ENCODE measurements around the gene TEX48.

TEX48 gene

DNA sequence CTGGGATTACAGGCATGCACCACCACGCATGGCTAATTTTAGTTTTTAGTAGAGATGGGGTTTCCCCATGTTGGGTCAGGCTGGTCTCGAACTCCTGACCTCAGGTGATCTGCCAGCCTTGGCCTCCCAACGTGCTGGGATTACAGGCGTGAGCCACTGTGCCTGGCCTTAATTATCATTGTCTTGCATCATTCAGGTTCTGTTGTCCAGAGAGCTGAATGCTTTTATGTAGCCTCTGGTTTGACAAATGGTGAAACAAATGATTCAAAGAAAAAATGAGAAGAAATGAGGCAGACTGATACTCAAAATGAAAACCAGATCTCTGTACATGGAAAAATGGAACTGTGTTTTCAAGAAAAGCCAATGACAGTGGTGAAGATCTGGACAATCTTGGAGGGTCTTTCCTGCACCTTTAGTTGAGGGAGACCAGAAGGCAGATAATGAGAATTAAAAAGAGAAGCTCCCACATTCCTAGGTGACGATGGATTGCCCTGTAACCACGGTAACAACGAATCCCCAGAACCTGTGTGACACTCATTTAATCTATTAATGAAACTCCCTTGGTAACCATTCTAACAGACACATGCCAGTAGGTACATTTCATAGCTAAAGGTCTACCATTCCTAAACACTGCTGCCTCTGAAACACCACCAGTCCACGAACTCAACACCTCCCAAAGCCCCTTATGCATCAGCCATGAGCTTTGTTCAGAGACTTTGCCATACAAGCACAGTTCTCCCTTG is 1.6 kb downstream of the TEX48 start:
- WGBS (ENCODE audit: extremely low coverage, insufficient coverage, insufficient read length), result no CpG with 5 or more reads among the region's 8 CpGs
- H3K4me1 ChIP-seq (ENCODE audit: control insufficient read depth in 1 of 2, insufficient read depth in 2 of 2, low read length in 2 of 2), result peaks cover 5 to 7% of the 10 kb centered on the region in 2 experiments
- peak overlapping the region; percentile 42 for H4K91ac ChIP-seq (ENCODE audit: low read depth, low read length)

DNA sequence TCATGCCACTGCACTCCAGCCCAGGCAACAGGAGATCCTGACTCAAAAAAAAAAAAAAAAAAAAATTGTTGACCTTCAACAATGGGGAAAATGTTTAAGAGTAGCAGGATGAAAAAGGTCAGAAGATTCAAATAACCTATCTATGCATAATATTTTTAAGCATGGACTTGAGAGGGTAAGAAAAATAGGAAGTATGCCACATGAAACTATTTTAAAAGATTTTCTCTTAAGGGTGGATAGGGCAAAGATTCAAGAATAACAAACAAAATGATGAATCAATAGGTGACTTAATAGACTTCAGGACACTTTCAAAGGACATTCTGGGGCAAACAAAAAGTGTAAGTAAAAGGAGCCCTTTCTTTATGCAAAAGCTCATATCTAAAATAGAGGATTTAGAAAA is 3.2 kb downstream of the TEX48 start:
- no peak overlapping the region for H2BK120ac ChIP-seq (ENCODE audit: insufficient read depth, low read length, poor library complexity)
- H4K12ac ChIP-seq (ENCODE audit: low read depth, low read length), result no peak overlapping the region
- H3K23ac ChIP-seq (ENCODE audit: low read length), result no peak overlapping the region
- no peak for DNase-seq
- no peak overlapping the region for H3K4ac ChIP-seq (ENCODE audit: low read depth, low read length)
- no peak overlapping the region for H3K18ac ChIP-seq (ENCODE audit: low read length)
- no peak overlapping the region for H3K4me3 ChIP-seq (ENCODE audit: low read depth, low read length)
- H3K36me3 ChIP-seq (ENCODE audit: control insufficient read depth in 1 of 2, insufficient read depth in 2 of 2, low read length in 2 of 2), result peaks cover 0 to 1% of the 10 kb centered on the region in 2 experiments
- H3K9ac ChIP-seq (ENCODE audit: low read length), result no peak overlapping the region
- H3K9me3 ChIP-seq (ENCODE audit: insufficient read depth, low read depth, low read length), result no peaks in the 10 kb centered on the region
- no peaks in the 10 kb centered on the region for H3K79me2 ChIP-seq (ENCODE audit: control insufficient read depth, insufficient read depth, low read length, poor library complexity)
- no peak overlapping the region for H4K8ac ChIP-seq (ENCODE audit: low read depth, low read length)
- H3K27ac ChIP-seq (ENCODE audit: low read depth, low read length), result peak overlapping the region; percentile 97
- H3K14ac ChIP-seq (ENCODE audit: low read length), result no peak overlapping the region
- H2AFZ ChIP-seq (ENCODE audit: insufficient read depth, low read length, poor library complexity), result no peak overlapping the region
- H3K4me1 ChIP-seq (ENCODE audit: control insufficient read depth in 1 of 2, insufficient read depth in 2 of 2, low read length in 2 of 2), result peaks cover 5 to 7% of the 10 kb centered on the region in 2 experiments
- H4K91ac ChIP-seq (ENCODE audit: low read depth, low read length), result peak overlapping the region; percentile 85
- no peak overlapping the region for H3K4me2 ChIP-seq (ENCODE audit: low read length)
- H3K79me1 ChIP-seq (ENCODE audit: low read length), result peaks cover 6% of the 10 kb centered on the region
- peak overlapping the region; percentile 71 for H2BK5ac ChIP-seq (ENCODE audit: low read depth, low read length, poor library complexity)
- H3K27me3 ChIP-seq (ENCODE audit: insufficient read depth, low read length), result no peaks in the 10 kb centered on the region
- peak overlapping the region; percentile 84 for H2AK5ac ChIP-seq (ENCODE audit: low read length)
- no peak overlapping the region for H2BK12ac ChIP-seq (ENCODE audit: low read length)

More for the DNA sequence above, 1.6 kb downstream of the TEX48 start:
- no peak for DNase-seq
- H3K4me3 ChIP-seq (ENCODE audit: low read depth, low read length), result no peak overlapping the region
- no peak overlapping the region for H3K18ac ChIP-seq (ENCODE audit: low read length)
- H4K8ac ChIP-seq (ENCODE audit: low read depth, low read length), result no peak overlapping the region
- no peak overlapping the region for H3K14ac ChIP-seq (ENCODE audit: low read length)
- H2BK12ac ChIP-seq (ENCODE audit: low read length), result peak overlapping the region; percentile 77
- H2BK120ac ChIP-seq (ENCODE audit: insufficient read depth, low read length, poor library complexity), result peak overlapping the region; percentile 38
- H3K9ac ChIP-seq (ENCODE audit: low read length), result no peak overlapping the region
- H3K79me1 ChIP-seq (ENCODE audit: low read length), result peaks cover 6% of the 10 kb centered on the region
- no peak overlapping the region for H3K4ac ChIP-seq (ENCODE audit: low read depth, low read length)
- H3K36me3 ChIP-seq (ENCODE audit: control insufficient read depth in 1 of 2, insufficient read depth in 2 of 2, low read length in 2 of 2), result peaks cover 0 to 1% of the 10 kb centered on the region in 2 experiments
- H2AFZ ChIP-seq (ENCODE audit: insufficient read depth, low read length, poor library complexity), result no peak overlapping the region
- no peak overlapping the region for H2BK5ac ChIP-seq (ENCODE audit: low read depth, low read length, poor library complexity)
- no peak overlapping the region for H3K23ac ChIP-seq (ENCODE audit: low read length)
- H3K27me3 ChIP-seq (ENCODE audit: insufficient read depth, low read length), result no peaks in the 10 kb centered on the region
- no peak overlapping the region for H3K27ac ChIP-seq (ENCODE audit: low read depth, low read length)
- H2AK5ac ChIP-seq (ENCODE audit: low read length), result peak overlapping the region; percentile 35
- no peaks in the 10 kb centered on the region for H3K79me2 ChIP-seq (ENCODE audit: control insufficient read depth, insufficient read depth, low read length, poor library complexity)
- H4K12ac ChIP-seq (ENCODE audit: low read depth, low read length), result no peak overlapping the region
- H3K9me3 ChIP-seq (ENCODE audit: insufficient read depth, low read depth, low read length), result no peaks in the 10 kb centered on the region
- H3K4me2 ChIP-seq (ENCODE audit: low read length), result no peak overlapping the region

GRCh38 chr9:114678130-114678529 is 3.9 kb downstream of the TEX48 start:
- Histone ChIP-seq H3K4me2 (ENCODE audit: low read length) (no peak overlapping the region), H2BK120ac (ENCODE audit: insufficient read depth, low read length, poor library complexity) (peak overlapping the region; percentile 82), H3K4ac (ENCODE audit: low read depth, low read length) (peak overlapping the region; percentile 47), H3K27me3 (ENCODE audit: insufficient read depth, low read length) (no peaks in the 10 kb centered on the region), H3K4me3 (ENCODE audit: low read depth, low read length) (no peak overlapping the region), H3K79me2 (ENCODE audit: control insufficient read depth, insufficient read depth, low read length, poor library complexity) (no peaks in the 10 kb centered on the region), H2BK12ac (ENCODE audit: low read length) (peak overlapping the region; percentile 97), H2BK5ac (ENCODE audit: low read depth, low read length, poor library complexity) (peak overlapping the region; percentile 71), H3K27ac (ENCODE audit: low read depth, low read length) (peak overlapping the region; percentile 97), H2AFZ (ENCODE audit: insufficient read depth, low read length, poor library complexity) (no peak overlapping the region), H4K8ac (ENCODE audit: low read depth, low read length) (no peak overlapping the region), H4K12ac (ENCODE audit: low read depth, low read length) (no peak overlapping the region), H3K36me3 (ENCODE audit: control insufficient read depth in 1 of 2, insufficient read depth in 2 of 2, low read length in 2 of 2) (peaks cover 0 to 1% of the 10 kb centered on the region in 2 experiments), H3K9me3 (ENCODE audit: insufficient read depth, low read depth, low read length) (no peaks in the 10 kb centered on the region), H3K9ac (ENCODE audit: low read length) (no peak overlapping the region), H3K79me1 (ENCODE audit: low read length) (peaks cover 6% of the 10 kb centered on the region), H3K23ac (ENCODE audit: low read length) (no peak overlapping the region), H2AK5ac (ENCODE audit: low read length) (peak overlapping the region; percentile 84), H3K4me1 (ENCODE audit: control insufficient read depth in 1 of 2, insufficient read depth in 2 of 2, low read length in 2 of 2) (peaks cover 5 to 7% of the 10 kb centered on the region in 2 experiments), H3K18ac (ENCODE audit: low read length) (no peak overlapping the region), H4K91ac (ENCODE audit: low read depth, low read length) (peak overlapping the region; percentile 85), H3K14ac (ENCODE audit: low read length) (peak overlapping the region; percentile 64)
- DNase-seq, result no peak
- WGBS (ENCODE audit: extremely low coverage, insufficient coverage, insufficient read length), result no CpG with 5 or more reads among the region's 3 CpGs

DNA sequence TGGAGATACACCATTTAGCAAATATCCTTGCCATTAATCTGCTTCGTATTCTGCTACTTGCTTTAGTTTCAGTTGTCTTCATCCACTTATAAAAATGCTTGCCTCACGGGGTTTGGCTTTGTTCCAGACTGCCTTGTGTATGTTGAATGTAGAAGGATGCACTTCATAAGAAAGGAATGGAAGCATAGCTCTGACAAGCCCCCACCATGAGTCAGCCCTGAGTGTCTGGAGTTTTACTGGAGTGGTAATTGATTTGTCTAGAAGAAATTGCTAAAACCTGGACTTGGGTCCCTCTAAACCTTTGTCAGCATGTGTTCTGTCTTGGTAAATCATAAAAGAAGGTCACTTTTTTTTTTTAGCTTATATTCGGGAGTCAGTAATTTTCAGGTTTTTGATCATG is 4.6 kb downstream of the TEX48 start:
- peaks cover 6% of the 10 kb centered on the region for H3K79me1 ChIP-seq (ENCODE audit: low read length)
- no CpG with 5 or more reads among the region's 3 CpGs for WGBS (ENCODE audit: extremely low coverage, insufficient coverage, insufficient read length)
- no peak overlapping the region for H3K4me2 ChIP-seq (ENCODE audit: low read length)
- H2AFZ ChIP-seq (ENCODE audit: insufficient read depth, low read length, poor library complexity), result no peak overlapping the region
- DNase-seq, result peak; percentile 84 to 89
- peak overlapping the region; percentile 65 for H2BK5ac ChIP-seq (ENCODE audit: low read depth, low read length, poor library complexity)
- H3K4me1 ChIP-seq (ENCODE audit: control insufficient read depth in 1 of 2, insufficient read depth in 2 of 2, low read length in 2 of 2), result peaks cover 5 to 7% of the 10 kb centered on the region in 2 experiments
- H3K79me2 ChIP-seq (ENCODE audit: control insufficient read depth, insufficient read depth, low read length, poor library complexity), result no peaks in the 10 kb centered on the region
- H3K23ac ChIP-seq (ENCODE audit: low read length), result no peak overlapping the region
- H3K27ac ChIP-seq (ENCODE audit: low read depth, low read length), result peak overlapping the region; percentile 97
- no peak overlapping the region for H2BK120ac ChIP-seq (ENCODE audit: insufficient read depth, low read length, poor library complexity)
- H4K12ac ChIP-seq (ENCODE audit: low read depth, low read length), result no peak overlapping the region
- no peak overlapping the region for H4K91ac ChIP-seq (ENCODE audit: low read depth, low read length)
- no peak overlapping the region for H3K4ac ChIP-seq (ENCODE audit: low read depth, low read length)
- H3K36me3 ChIP-seq (ENCODE audit: control insufficient read depth in 1 of 2, insufficient read depth in 2 of 2, low read length in 2 of 2), result peaks cover 0 to 1% of the 10 kb centered on the region in 2 experiments
- no peaks in the 10 kb centered on the region for H3K27me3 ChIP-seq (ENCODE audit: insufficient read depth, low read length)
- H3K18ac ChIP-seq (ENCODE audit: low read length), result no peak overlapping the region
- H3K9me3 ChIP-seq (ENCODE audit: insufficient read depth, low read depth, low read length), result no peaks in the 10 kb centered on the region
- no peak overlapping the region for H4K8ac ChIP-seq (ENCODE audit: low read depth, low read length)
- no peak overlapping the region for H2AK5ac ChIP-seq (ENCODE audit: low read length)
- no peak overlapping the region for H3K14ac ChIP-seq (ENCODE audit: low read length)
- no peak overlapping the region for H2BK12ac ChIP-seq (ENCODE audit: low read length)
- no peak overlapping the region for H3K4me3 ChIP-seq (ENCODE audit: low read depth, low read length)
- no peak overlapping the region for H3K9ac ChIP-seq (ENCODE audit: low read length)

Data from trophoblast cell (in vitro differentiated cells and primary cell).